Measurements from ENCODE around the gene KCNMB2. TPM values are rescaled to one million over a fixed set of nuclear protein-coding genes. Genes with fewer than 3 reads are reported as not detected.
"Not testable (repeated sequence)": the region's sequence is repeated elsewhere in the genome, so short reads cannot be mapped to it uniquely, and the experiment has no call there.

KCNMB2 gene
- total and polyA plus RNA-seq, 9 donors: 11.7 to 25.3 (median 17.2) TPM

GRCh38 chr3:178859900-178860436 is 323.7 kb downstream of the KCNMB2 start:
- DNase-seq; H3K4me1 ChIP-seq (ENCODE audit: control insufficient read depth, insufficient read depth, low read length); H3K27ac ChIP-seq (ENCODE audit: low read length); H3K36me3 ChIP-seq (ENCODE audit: control insufficient read depth, insufficient read depth, low read length); H3K27me3 ChIP-seq (ENCODE audit: control insufficient read depth, insufficient read depth, low read length); H3K4me3 ChIP-seq (ENCODE audit: low read length); H3K9me3 ChIP-seq (replicated peaks; ENCODE audit: control insufficient read depth, low read depth, low read length): not testable (repeated sequence)
- WGBS (ENCODE audit: insufficient coverage): 90% methylated on average over 10 of the region's 29 CpGs

- Histone ChIP-seq H3K27ac (ENCODE audit: low read length) (no peak overlapping the region), H3K36me3 (ENCODE audit: control insufficient read depth, insufficient read depth, low read length) (no peaks in the 10 kb centered on the region), H3K4me1 (ENCODE audit: control insufficient read depth, insufficient read depth, low read length) (peaks cover 2% of the 10 kb centered on the region), H3K4me3 (ENCODE audit: low read length) (no peak overlapping the region), H3K9me3 (replicated peaks; ENCODE audit: control insufficient read depth, low read depth, low read length) (no peaks in the 10 kb centered on the region), H3K27me3 (ENCODE audit: control insufficient read depth, insufficient read depth, low read length) (no peaks in the 10 kb centered on the region)
- WGBS (ENCODE audit: insufficient coverage): 10% methylated on average over 1 of the region's 2 CpGs
- peak; percentile 58 for DNase-seq
Measured at GRCh38 chr3:178868681-178869080, 332.4 kb downstream of the KCNMB2 start.

GRCh38 chr3:178870085-178870484 is 333.8 kb downstream of the KCNMB2 start:
- peaks cover 2% of the 10 kb centered on the region for H3K4me1 ChIP-seq (ENCODE audit: control insufficient read depth, insufficient read depth, low read length)
- H3K9me3 ChIP-seq (replicated peaks; ENCODE audit: control insufficient read depth, low read depth, low read length): no peaks in the 10 kb centered on the region

GRCh38 chr3:178875157-178875556 is 338.9 kb downstream of the KCNMB2 start:
- Histone ChIP-seq H3K27me3 (ENCODE audit: control insufficient read depth, insufficient read depth, low read length) (no peaks in the 10 kb centered on the region), H3K27ac (ENCODE audit: low read length) (no peak overlapping the region), H3K4me1 (ENCODE audit: control insufficient read depth, insufficient read depth, low read length) (no peaks in the 10 kb centered on the region), H3K36me3 (ENCODE audit: control insufficient read depth, insufficient read depth, low read length) (no peaks in the 10 kb centered on the region), H3K9me3 (replicated peaks; ENCODE audit: control insufficient read depth, low read depth, low read length) (no peaks in the 10 kb centered on the region), H3K4me3 (ENCODE audit: low read length) (no peak overlapping the region)
- WGBS (ENCODE audit: insufficient coverage): no CpG with 5 or more reads among the region's 1 CpG
- DNase-seq: no peak

More at GRCh38 chr3:178870085-178870484, 333.8 kb downstream of the KCNMB2 start:
- Histone ChIP-seq H3K36me3 (ENCODE audit: control insufficient read depth, insufficient read depth, low read length) (no peaks in the 10 kb centered on the region), H3K27me3 (ENCODE audit: control insufficient read depth, insufficient read depth, low read length) (no peaks in the 10 kb centered on the region), H3K4me3 (ENCODE audit: low read length) (no peak overlapping the region), H3K27ac (ENCODE audit: low read length) (no peak overlapping the region)
- no peak for DNase-seq

GRCh38 chr3:178875836-178876235 is 339.6 kb downstream of the KCNMB2 start:
- Histone ChIP-seq H3K9me3 (replicated peaks; ENCODE audit: control insufficient read depth, low read depth, low read length) (no peaks in the 10 kb centered on the region), H3K4me3 (ENCODE audit: low read length) (no peak overlapping the region), H3K27me3 (ENCODE audit: control insufficient read depth, insufficient read depth, low read length) (no peaks in the 10 kb centered on the region), H3K4me1 (ENCODE audit: control insufficient read depth, insufficient read depth, low read length) (no peaks in the 10 kb centered on the region), H3K36me3 (ENCODE audit: control insufficient read depth, insufficient read depth, low read length) (no peaks in the 10 kb centered on the region), H3K27ac (ENCODE audit: low read length) (no peak overlapping the region)
- WGBS (ENCODE audit: insufficient coverage): 45% methylated on average over 3 of the region's 5 CpGs
- DNase-seq: peak; percentile 25

- no peaks in the 10 kb centered on the region for H3K9me3 ChIP-seq (replicated peaks; ENCODE audit: control insufficient read depth, low read depth, low read length)
- no peak for DNase-seq
- H3K27ac ChIP-seq (ENCODE audit: low read length): no peak overlapping the region
- no peaks in the 10 kb centered on the region for H3K36me3 ChIP-seq (ENCODE audit: control insufficient read depth, insufficient read depth, low read length)
- no peaks in the 10 kb centered on the region for H3K27me3 ChIP-seq (ENCODE audit: control insufficient read depth, insufficient read depth, low read length)
- no peaks in the 10 kb centered on the region for H3K4me1 ChIP-seq (ENCODE audit: control insufficient read depth, insufficient read depth, low read length)
- WGBS (ENCODE audit: insufficient coverage): 67% methylated on average over 1 of the region's 1 CpG
- no peak overlapping the region for H3K4me3 ChIP-seq (ENCODE audit: low read length)
Measured at GRCh38 chr3:178880274-178880673, 344.0 kb downstream of the KCNMB2 start.

Measured in muscle of leg (tissue), 11 donors.